Lung (tissue), 12 donors: ENCODE results near the gene AHCY. TPM values are rescaled to one million over a fixed set of nuclear protein-coding genes. Genes with fewer than 3 reads are reported as not detected.

Experiments
- ATAC-seq: fragments of 200-7000 bp; cut with Tn5 transposase; one replicate; pipeline ENCODE4 v1.9.1; 2020; ENCODE audit warnings: moderate number of reproducible peaks; ENCODE audit not compliant: insufficient read depth, low FRiP score
- DNase-seq, 3 donors: peaks; one replicate each; pipeline ENCODE4 v3.0.0-alpha.2; 2013 to 2017
- H3K27ac ChIP-seq, 2 donors: one replicate each; pipeline ENCODE4 v1.5.1; 2013; ENCODE audit warnings: mild to moderate bottlenecking in 2 of 2, moderate library complexity in 2 of 2, control low read depth in 1 of 2, inconsistent platforms in 1 of 2, low read depth in 1 of 2, low read length in 1 of 2
- H3K27me3 ChIP-seq, 3 donors: one replicate each; pipeline ENCODE4 v1.5.1; 2013; ENCODE audit warnings: low read length in 2 of 3; ENCODE audit not compliant: control insufficient read depth in 3 of 3, insufficient read depth in 3 of 3
- H3K36me3 ChIP-seq, 4 donors: one replicate each; pipeline ENCODE4 v1.5.1; 2013; ENCODE audit warnings: low read length in 4 of 4, mild to moderate bottlenecking in 1 of 4, moderate library complexity in 1 of 4; ENCODE audit not compliant: control insufficient read depth in 4 of 4, insufficient read depth in 4 of 4
- H3K4me1 ChIP-seq, 5 donors: one replicate each; pipeline ENCODE4 v1.5.1; 2013; ENCODE audit warnings: low read length in 5 of 5, mild to moderate bottlenecking in 2 of 5, moderate library complexity in 1 of 5; ENCODE audit not compliant: control insufficient read depth in 5 of 5, insufficient read depth in 5 of 5
- H3K4me3 ChIP-seq: one replicate; pipeline ENCODE4 v1.5.1; 2013; ENCODE audit warnings: mild to moderate bottlenecking, control low read depth, moderate library complexity
- H3K9ac ChIP-seq, 2 donors: one replicate each; pipeline ENCODE4 v1.5.1; 2013; ENCODE audit warnings: low read length in 2 of 2, control low read depth in 1 of 2; ENCODE audit not compliant: insufficient read depth in 1 of 2
- H3K9me3 ChIP-seq, 4 donors: one replicate each; pipeline ENCODE4 v1.5.1; 2013; ENCODE audit warnings: low read length in 3 of 4, mild to moderate bottlenecking in 1 of 4, moderate library complexity in 1 of 4; ENCODE audit not compliant: control insufficient read depth in 4 of 4, insufficient read depth in 3 of 4
- whole genome bisulfite sequencing, 2 donors: extraction: QIAGEN DNeasy Blood & Tissue Kit; methylation state at CpG; one replicate each; pipeline ENCODE4 v1.1.7; 2013; 5-methylcytosine and 5-hydroxymethylcytosine counted together
- polyA plus RNA-seq, 2 donors: library from polyadenylated mRNA; stranded (reverse); fragments of 200-250 nt; gene quantifications; one replicate each; pipeline ENCODE4 v1.2.1, GENCODE V29; 2013
- total RNA-seq, 2 donors: library from RNA; depleted of rRNA in 1 of 2; stranded (reverse); fragments of >200 nt in 1 of 2; gene quantifications; one replicate each; pipeline ENCODE4 v1.2.1, GENCODE V29; 2014 to 2021
- TF ChIP-seq, protein P1 (sequence below): IDR thresholded peaks from 2 replicates; pipeline ENCODE4 v1.5.1; 2012; ENCODE audit warnings: mild to moderate bottlenecking; ENCODE audit errors: control extremely low read depth, extremely low read depth
- donor health status: control.
- donor health status: control.
- donor health status: Bipolar disorder and iron deficiency.
- donor health status: healthy.
- donor health status: DM: yes; HTN: yes; CAD: no.

AHCY gene
- total and polyA plus RNA-seq, 4 donors, result 40.2 to 116 (median 105) TPM

DNA sequence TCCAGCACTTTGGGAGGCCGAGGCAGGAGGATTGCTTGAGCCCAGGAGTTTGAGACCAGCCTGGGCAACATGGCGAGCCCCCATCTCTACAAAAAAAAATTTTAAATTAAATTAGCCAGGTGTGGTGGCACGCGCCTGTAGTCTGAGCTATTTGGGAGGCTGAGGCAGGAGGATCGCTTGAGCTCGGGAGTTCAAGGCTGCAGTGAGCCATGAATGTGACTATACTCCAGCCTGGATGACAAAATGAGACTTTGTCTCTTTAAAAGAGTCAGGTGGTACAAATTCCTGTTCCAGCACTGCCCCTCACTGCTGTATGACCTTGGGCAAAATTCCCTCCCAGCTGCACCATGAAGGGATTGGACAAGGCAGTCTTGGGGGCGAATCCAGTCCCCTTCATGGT lies 28.5 kb downstream of the AHCY start:
- Histone ChIP-seq H3K4me3 (no peak overlapping the region), H3K9ac (no peak overlapping the region), H3K9me3 (no peaks in the 10 kb centered on the region), H3K27me3 (no peaks in the 10 kb centered on the region), H3K4me1 (peaks cover 0 to 4% (median 0%) of the 10 kb centered on the region in 5 donors), H3K36me3 (peaks cover 2 to 19% (median 7%) of the 10 kb centered on the region in 4 donors), H3K27ac (no peak overlapping the region)
- ATAC-seq (no peak), DNase-seq (no peak)
- 98 to 100% methylated on average over 7 of the region's 7 CpGs for WGBS, 2 donors
- TF ChIP-seq, protein P1, sequence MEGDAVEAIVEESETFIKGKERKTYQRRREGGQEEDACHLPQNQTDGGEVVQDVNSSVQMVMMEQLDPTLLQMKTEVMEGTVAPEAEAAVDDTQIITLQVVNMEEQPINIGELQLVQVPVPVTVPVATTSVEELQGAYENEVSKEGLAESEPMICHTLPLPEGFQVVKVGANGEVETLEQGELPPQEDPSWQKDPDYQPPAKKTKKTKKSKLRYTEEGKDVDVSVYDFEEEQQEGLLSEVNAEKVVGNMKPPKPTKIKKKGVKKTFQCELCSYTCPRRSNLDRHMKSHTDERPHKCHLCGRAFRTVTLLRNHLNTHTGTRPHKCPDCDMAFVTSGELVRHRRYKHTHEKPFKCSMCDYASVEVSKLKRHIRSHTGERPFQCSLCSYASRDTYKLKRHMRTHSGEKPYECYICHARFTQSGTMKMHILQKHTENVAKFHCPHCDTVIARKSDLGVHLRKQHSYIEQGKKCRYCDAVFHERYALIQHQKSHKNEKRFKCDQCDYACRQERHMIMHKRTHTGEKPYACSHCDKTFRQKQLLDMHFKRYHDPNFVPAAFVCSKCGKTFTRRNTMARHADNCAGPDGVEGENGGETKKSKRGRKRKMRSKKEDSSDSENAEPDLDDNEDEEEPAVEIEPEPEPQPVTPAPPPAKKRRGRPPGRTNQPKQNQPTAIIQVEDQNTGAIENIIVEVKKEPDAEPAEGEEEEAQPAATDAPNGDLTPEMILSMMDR, result no peak

DNA sequence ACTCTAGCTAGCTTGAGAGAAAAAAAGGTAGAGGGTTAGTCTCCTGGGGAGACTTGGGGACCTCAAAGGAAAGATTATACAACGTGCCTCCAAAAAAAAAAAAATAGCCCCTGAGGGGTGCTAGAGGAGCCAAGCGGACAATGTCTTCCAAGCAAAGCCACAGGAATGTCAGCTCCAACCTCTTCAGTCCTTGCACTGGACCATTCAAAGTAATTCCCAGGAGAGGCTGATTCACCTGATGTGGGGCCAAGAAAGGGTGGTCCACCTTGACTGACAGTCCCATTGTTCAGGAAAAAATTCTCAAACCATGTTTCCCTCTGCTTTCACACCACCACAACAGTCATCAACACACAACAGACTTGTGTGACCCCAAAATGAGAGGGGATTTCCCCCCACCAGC lies 31.2 kb downstream of the AHCY start:
- no peak overlapping the region for H3K27ac ChIP-seq
- H3K27me3 ChIP-seq, result no peaks in the 10 kb centered on the region
- H3K9me3 ChIP-seq, result no peaks in the 10 kb centered on the region
- no peak for ATAC-seq
- 90 to 97% methylated on average over 2 of the region's 2 CpGs for WGBS, 2 donors
- no peak overlapping the region for H3K4me3 ChIP-seq
- TF ChIP-seq, protein P1, result no peak
- peaks cover 0 to 9% (median 4%) of the 10 kb centered on the region in 4 donors for H3K36me3 ChIP-seq
- peaks cover 0 to 6% (median 2%) of the 10 kb centered on the region in 5 donors for H3K4me1 ChIP-seq
- no peak overlapping the region for H3K9ac ChIP-seq
- no peak for DNase-seq

DNA sequence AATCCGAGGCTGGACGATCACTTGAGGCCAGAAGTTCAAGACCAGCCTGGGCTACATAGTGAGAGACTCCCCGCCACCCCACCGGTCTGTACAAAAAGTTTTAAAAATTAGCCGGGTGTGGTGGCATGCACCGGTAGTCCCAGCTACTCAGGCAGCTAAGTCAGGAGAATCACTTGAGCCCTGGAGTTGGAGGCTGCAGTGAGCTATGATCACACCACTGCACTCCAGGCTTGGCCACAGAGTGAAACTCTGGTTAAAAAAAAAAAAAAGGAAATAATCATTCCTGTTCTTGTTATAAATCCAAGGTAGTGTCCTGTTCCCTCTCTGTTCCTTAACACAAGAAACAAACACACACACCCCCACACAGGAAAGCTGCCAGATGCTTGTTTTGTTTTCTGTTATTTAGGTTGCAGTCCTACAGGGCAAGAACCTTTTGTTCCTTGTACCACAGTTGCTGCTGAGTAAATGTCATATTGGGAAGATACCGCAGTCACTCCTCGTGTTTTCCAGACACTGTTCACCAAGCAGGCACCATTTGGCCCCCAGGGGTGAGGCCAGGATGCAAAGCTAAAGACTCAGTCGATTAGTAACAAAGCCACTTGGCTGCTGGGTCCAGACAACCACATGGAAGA lies 33.0 kb downstream of the AHCY start:
- Histone ChIP-seq H3K9ac (no peak overlapping the region), H3K4me3 (no peak overlapping the region), H3K36me3 (peaks cover 0 to 4% (median 0%) of the 10 kb centered on the region in 4 donors), H3K9me3 (no peaks in the 10 kb centered on the region), H3K4me1 (peaks cover 0 to 6% (median 2%) of the 10 kb centered on the region in 5 donors), H3K27ac (no peak overlapping the region), H3K27me3 (no peaks in the 10 kb centered on the region)
- 83 to 93% methylated on average over 9 of the region's 9 CpGs for WGBS, 2 donors
- peak in 1 of 3 donors; percentile 8 for DNase-seq
- no peak for ATAC-seq
- TF ChIP-seq, protein P1, result no peak
